GM19455 (cell line): Measurements from ENCODE around the gene AJAP1.

Experiments used
- ATAC-seq: cut with Tn5 transposase; IDR thresholded peaks from one replicate; pipeline ENCODE4 v1.9.1; 2021; ENCODE audit not compliant: unreplicated experiment

AJAP1 gene

GRCh38 chr1:4728319-4729089 lies 74.1 kb downstream of the AJAP1 start:
- ATAC-seq: no peak

GRCh38 chr1:4729090-4729471 lies 74.7 kb downstream of the AJAP1 start:
- no peak for ATAC-seq

- ATAC-seq: no peak
Measured at GRCh38 chr1:4730078-4730477, 75.7 kb downstream of the AJAP1 start.

- no peak for ATAC-seq
Measured at GRCh38 chr1:4733446-4734177, 79.2 kb downstream of the AJAP1 start.

- no peak for ATAC-seq
Measured at GRCh38 chr1:4734219-4734618, 79.8 kb downstream of the AJAP1 start.

- no peak for ATAC-seq
Measured at GRCh38 chr1:4734791-4735190, 80.4 kb downstream of the AJAP1 start.

GRCh38 chr1:4736254-4736653 lies 81.8 kb downstream of the AJAP1 start:
- ATAC-seq: no peak

- no peak for ATAC-seq
Measured at GRCh38 chr1:4741876-4742423, 87.5 kb downstream of the AJAP1 start.

GRCh38 chr1:4743978-4744750 lies 89.8 kb downstream of the AJAP1 start:
- ATAC-seq: no peak

GRCh38 chr1:4745560-4745959 lies 91.2 kb downstream of the AJAP1 start:
- no peak for ATAC-seq

GRCh38 chr1:4749406-4749805 lies 95.0 kb downstream of the AJAP1 start:
- no peak for ATAC-seq

GRCh38 chr1:4750177-4750576 lies 95.8 kb downstream of the AJAP1 start:
- no peak for ATAC-seq

GRCh38 chr1:4752059-4752458 lies 97.7 kb downstream of the AJAP1 start:
- no peak for ATAC-seq

- no peak for ATAC-seq
Measured at GRCh38 chr1:4754816-4755215, 100.4 kb downstream of the AJAP1 start.

- ATAC-seq: no peak
Measured at GRCh38 chr1:4755301-4755845, 101.0 kb downstream of the AJAP1 start.

- no peak for ATAC-seq
Measured at GRCh38 chr1:4755864-4756504, 101.6 kb downstream of the AJAP1 start.

GRCh38 chr1:4756851-4757580 lies 102.6 kb downstream of the AJAP1 start:
- no peak for ATAC-seq

GRCh38 chr1:4759671-4760070 lies 105.3 kb downstream of the AJAP1 start:
- no peak for ATAC-seq

- ATAC-seq: no peak
Measured at GRCh38 chr1:4760088-4760487, 105.7 kb downstream of the AJAP1 start.

GRCh38 chr1:4761324-4761723 lies 106.9 kb downstream of the AJAP1 start:
- no peak for ATAC-seq
